ENCODE results near the gene ZNF521.
"Not testable (repeated sequence)": the region's sequence is repeated elsewhere in the genome, so short reads cannot be mapped to it uniquely, and the experiment has no call there.

ZNF521 gene

GRCh38 chr18:25266931-25267527 lies 84.9 kb downstream of the ZNF521 start:
- not testable (repeated sequence) for H3K4me3 ChIP-seq (ENCODE audit: low read depth, low read length); DNase-seq (ENCODE audit: low read depth)

GRCh38 chr18:25262920-25263319 lies 89.0 kb downstream of the ZNF521 start:
- DNase-seq (ENCODE audit: low read depth), result no peak
- H3K4me3 ChIP-seq (ENCODE audit: low read depth, low read length), result no peak overlapping the region

- no peak for DNase-seq (ENCODE audit: low read depth)
- H3K4me3 ChIP-seq (ENCODE audit: low read depth, low read length), result no peak overlapping the region
Observed at GRCh38 chr18:25261768-25262167, 90.2 kb downstream of the ZNF521 start.

GRCh38 chr18:25256439-25256838 lies 95.5 kb downstream of the ZNF521 start:
- DNase-seq (ENCODE audit: low read depth), result no peak

GRCh38 chr18:25253779-25254178 lies 98.2 kb downstream of the ZNF521 start:
- no peak overlapping the region for H3K4me3 ChIP-seq (ENCODE audit: low read depth, low read length)
- DNase-seq (ENCODE audit: low read depth), result no peak

More at GRCh38 chr18:25256439-25256838, 95.5 kb downstream of the ZNF521 start:
- H3K4me3 ChIP-seq (ENCODE audit: low read depth, low read length), result no peak overlapping the region

- no peak overlapping the region for H3K4me3 ChIP-seq (ENCODE audit: low read depth, low read length)
- no peak for DNase-seq (ENCODE audit: low read depth)
Observed at GRCh38 chr18:25253136-25253535, 98.8 kb downstream of the ZNF521 start.

- DNase-seq (ENCODE audit: low read depth), result no peak
- H3K4me3 ChIP-seq (ENCODE audit: low read depth, low read length), result no peak overlapping the region
Observed at GRCh38 chr18:25251068-25251467, 100.9 kb downstream of the ZNF521 start.

- H3K4me3 ChIP-seq (ENCODE audit: low read depth, low read length), result no peak overlapping the region
- no peak for DNase-seq (ENCODE audit: low read depth)
Observed at GRCh38 chr18:25250474-25250851, 101.5 kb downstream of the ZNF521 start.

GRCh38 chr18:25248755-25249154 lies 103.2 kb downstream of the ZNF521 start:
- no peak for DNase-seq (ENCODE audit: low read depth)
- H3K4me3 ChIP-seq (ENCODE audit: low read depth, low read length), result no peak overlapping the region

- no peak for DNase-seq (ENCODE audit: low read depth)
- no peak overlapping the region for H3K4me3 ChIP-seq (ENCODE audit: low read depth, low read length)
Observed at GRCh38 chr18:25247725-25248124, 104.2 kb downstream of the ZNF521 start.

- H3K4me3 ChIP-seq (ENCODE audit: low read depth, low read length), result no peak overlapping the region
- no peak for DNase-seq (ENCODE audit: low read depth)
Observed at GRCh38 chr18:25244924-25245698, 106.9 kb downstream of the ZNF521 start.

- no peak overlapping the region for H3K4me3 ChIP-seq (ENCODE audit: low read depth, low read length)
- no peak for DNase-seq (ENCODE audit: low read depth)
Observed at GRCh38 chr18:25244170-25244569, 107.8 kb downstream of the ZNF521 start.

- H3K4me3 ChIP-seq (ENCODE audit: low read depth, low read length), result no peak overlapping the region
- DNase-seq (ENCODE audit: low read depth), result no peak
Observed at GRCh38 chr18:25243754-25244153, 108.2 kb downstream of the ZNF521 start.

- H3K4me3 ChIP-seq (ENCODE audit: low read depth, low read length), result no peak overlapping the region
- no peak for DNase-seq (ENCODE audit: low read depth)
Observed at GRCh38 chr18:25243257-25243656, 108.7 kb downstream of the ZNF521 start.

GRCh38 chr18:25240420-25240770 lies 111.6 kb downstream of the ZNF521 start:
- no peak overlapping the region for H3K4me3 ChIP-seq (ENCODE audit: low read depth, low read length)
- DNase-seq (ENCODE audit: low read depth), result no peak

GRCh38 chr18:25239581-25240419 lies 112.2 kb downstream of the ZNF521 start:
- H3K4me3 ChIP-seq (ENCODE audit: low read depth, low read length), result no peak overlapping the region
- no peak for DNase-seq (ENCODE audit: low read depth)

- no peak for DNase-seq (ENCODE audit: low read depth)
- H3K4me3 ChIP-seq (ENCODE audit: low read depth, low read length), result no peak overlapping the region
Observed at GRCh38 chr18:25239151-25239550, 112.8 kb downstream of the ZNF521 start.

GRCh38 chr18:25237571-25238267 lies 114.2 kb downstream of the ZNF521 start:
- no peak for DNase-seq (ENCODE audit: low read depth)

GRCh38 chr18:25236736-25237135 lies 115.2 kb downstream of the ZNF521 start:
- H3K4me3 ChIP-seq (ENCODE audit: low read depth, low read length), result no peak overlapping the region
- DNase-seq (ENCODE audit: low read depth), result no peak

More at GRCh38 chr18:25237571-25238267, 114.2 kb downstream of the ZNF521 start:
- no peak overlapping the region for H3K4me3 ChIP-seq (ENCODE audit: low read depth, low read length)

All from skeletal muscle cell (primary cell).